ENCODE results near the gene MAP3K7.

The MAP3K7 gene

DNA sequence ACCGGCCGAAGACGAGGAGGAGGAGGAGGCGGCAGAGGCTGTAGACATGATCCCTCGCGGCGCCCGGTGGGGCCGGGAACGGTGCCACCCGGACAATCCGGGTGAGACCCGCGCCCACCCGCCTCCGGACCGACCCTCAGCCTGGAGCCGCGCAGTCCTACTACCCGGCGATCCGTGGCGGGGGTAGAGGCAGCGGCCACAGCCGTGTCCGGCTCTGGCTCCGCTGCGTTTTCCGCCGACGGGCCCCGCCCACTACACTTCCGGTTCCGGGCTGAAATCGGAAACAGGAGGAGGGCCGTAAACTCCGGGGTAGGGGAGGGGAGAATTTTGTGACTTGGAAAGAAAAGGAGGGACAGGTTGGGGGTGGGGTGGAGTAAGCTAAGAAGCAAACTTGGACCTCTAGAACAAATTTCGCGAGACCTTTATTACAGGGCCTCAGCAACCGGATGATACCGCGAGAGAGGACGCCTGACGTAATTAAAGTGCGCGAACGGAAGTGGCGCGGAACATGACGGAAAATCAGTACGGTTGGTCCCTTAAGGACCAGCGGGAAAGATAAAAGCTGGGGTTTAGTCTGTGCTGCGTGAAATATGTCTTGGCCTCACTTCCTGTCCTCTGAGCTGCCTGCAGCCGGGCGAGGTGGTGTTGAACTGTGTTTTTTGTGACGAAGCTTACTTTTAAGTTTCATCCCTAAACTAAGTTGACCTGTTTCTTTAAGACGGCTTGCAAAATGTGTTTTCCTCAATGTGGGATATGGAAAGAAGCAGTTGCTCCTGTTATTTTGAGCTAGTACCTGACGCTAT is at the start of gene MAP3K7:
TSS of gene MAP3K7 (minus strand) at position 237 of the 803 bp plus-strand sequence. CDS start at position 48, 189 bp downstream.
- peak; percentile 87 for DNase-seq (ENCODE audit: low spot score)

DNA sequence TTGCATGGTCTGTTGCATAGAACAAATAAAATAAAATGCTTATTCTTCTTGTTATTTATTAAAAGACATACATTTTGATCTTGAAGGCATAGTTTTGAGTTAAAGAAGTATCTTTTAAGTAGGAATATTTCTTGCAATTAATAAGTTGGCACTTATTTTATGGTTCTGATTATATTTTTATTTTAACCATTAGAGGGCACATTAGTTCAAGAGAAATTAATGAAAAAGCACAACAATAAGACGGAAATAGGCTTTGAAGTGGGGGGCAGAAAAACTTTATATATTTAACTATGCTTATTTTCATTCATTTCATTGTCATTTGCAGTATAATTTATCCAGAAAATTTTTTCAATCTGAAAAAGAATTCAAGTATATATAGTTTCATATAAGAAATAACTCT is 44.2 kb upstream of the MAP3K7 start:
- no peak for DNase-seq (ENCODE audit: low spot score)

DNA sequence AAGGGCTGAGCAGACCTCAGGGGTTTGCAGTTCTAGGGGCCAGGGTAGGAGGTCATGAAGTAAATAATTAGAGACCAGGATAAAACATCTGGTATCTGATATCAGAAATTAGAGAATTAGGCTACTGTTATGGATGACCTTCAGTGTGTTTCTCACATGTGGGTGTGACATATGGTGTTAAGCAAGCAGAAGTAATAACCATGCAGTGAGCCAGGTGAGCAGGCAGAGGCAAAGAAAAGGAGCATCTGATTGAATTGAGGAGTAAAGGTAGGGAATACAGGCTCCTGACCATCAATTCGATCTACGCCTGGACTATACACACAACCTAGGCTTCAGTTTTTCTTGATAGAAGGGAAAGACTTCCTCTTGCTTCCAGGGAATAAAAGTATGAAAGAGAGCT is 34.7 kb upstream of the MAP3K7 start:
- no peak for DNase-seq (ENCODE audit: low spot score)

DNA sequence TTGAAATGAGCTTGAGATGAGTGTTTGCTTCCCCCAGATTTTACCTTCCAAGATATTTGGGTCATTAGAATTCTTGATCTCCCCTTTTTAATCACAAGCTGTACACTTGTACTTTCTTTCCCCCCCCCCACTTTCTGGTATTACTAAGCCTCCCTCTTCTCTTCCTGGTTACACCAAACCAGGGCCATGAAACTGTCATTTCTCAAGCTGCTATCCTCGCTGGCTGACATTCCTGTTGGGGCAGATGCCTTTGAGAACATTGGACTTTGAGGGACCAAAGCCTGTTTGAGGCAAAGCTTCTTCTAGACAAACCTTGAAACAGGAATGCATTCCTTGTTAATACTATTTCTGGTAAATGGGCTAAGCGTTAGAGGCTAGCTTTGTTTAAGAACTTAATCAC is 32.3 kb upstream of the MAP3K7 start:
- DNase-seq (ENCODE audit: low spot score), result no peak

DNA sequence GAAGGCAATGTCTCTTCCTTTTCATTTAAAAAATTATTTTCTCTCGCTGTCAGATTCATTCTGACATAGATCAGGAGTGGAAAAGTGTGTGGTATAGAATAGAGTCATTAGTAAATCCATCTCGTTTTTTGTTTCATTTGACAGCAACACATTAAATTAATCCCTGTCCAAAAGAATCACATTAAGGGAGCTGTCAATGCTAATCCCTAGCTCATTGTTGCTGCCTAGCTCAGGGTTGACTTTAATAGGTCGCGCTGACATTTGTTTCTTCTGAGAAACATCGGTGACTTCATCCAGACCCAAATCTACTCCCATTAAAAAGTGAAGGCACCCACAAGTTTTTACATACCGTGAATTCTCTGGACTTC is 25.4 kb upstream of the MAP3K7 start:
- DNase-seq (ENCODE audit: low spot score), result no peak

DNA sequence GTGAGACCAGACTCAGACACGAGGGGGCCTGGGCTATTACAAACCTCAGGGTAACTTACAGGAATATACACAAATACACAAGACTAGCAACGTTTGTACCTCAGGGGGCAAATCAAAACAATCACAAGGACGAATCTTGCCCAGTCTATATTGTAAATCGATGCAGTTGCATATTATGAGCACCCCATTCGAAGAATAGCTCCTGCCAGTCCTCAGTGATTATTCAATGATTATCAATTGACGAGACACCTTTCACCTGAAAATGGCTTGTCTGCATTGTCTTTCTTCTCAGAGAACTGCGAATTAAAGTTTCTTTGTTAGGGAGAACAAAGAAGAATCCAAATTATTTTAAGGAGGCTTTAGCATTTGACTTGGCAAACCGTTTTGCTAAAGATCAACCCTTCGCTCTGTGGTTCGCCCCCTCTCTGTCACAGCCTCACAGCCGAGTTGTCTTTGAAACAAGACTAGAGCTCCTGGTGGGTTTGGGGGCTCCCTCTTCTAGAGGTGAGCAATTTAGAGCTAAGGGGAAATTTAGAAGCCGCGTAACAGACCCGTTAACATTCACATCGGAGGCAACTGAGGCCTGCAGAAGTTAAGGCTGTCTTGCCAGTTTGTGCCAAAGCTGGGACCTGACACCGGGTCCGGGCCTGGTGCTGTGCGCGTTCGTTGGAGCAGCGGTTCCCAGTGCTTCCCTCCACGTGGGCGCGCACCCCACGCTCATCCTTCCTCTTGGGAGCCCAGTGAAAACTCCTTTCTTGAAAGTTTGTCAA is 24.9 kb upstream of the MAP3K7 start:
- DNase-seq (ENCODE audit: low spot score), result no peak

DNA sequence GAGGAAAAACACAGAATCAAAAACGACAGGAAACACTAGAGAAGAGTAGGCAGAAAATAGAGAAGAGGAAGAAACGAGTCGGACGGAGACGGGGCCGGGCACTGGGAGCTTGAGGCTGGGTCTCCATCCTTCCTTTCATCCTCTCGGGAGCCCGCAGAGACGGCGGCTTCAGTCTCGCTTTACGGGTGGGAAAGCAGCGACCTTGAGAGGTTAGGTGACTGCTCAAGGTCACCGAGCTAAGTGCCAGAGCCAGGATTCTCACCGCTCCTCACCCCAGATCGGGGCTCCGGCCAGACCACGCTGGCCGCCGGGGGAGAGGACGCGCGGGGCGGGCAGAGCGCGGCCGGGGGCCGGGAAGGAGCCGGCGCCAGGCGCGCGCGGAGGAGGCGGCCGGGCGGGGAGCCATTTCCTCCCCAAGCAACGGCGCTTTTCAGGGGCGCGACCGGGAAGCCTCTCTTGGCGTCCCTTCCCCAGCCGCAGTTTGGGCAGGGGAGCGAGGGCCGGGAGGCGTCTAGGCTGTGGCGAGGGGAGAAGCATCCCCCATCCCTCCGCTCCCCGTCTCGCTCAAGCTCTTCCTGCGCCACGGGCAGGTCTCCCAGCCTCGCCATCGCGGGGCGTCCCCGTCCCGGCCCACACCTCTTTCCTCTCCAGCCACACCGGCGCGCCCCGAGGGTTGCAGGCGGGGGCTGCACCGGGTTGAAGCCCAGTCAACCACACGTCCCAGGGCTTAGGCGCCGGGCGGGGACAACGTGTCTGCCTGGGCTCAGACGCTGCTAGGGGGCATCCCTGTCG is 24.1 kb upstream of the MAP3K7 start:
- peak; percentile 64 for DNase-seq (ENCODE audit: low spot score)

DNA sequence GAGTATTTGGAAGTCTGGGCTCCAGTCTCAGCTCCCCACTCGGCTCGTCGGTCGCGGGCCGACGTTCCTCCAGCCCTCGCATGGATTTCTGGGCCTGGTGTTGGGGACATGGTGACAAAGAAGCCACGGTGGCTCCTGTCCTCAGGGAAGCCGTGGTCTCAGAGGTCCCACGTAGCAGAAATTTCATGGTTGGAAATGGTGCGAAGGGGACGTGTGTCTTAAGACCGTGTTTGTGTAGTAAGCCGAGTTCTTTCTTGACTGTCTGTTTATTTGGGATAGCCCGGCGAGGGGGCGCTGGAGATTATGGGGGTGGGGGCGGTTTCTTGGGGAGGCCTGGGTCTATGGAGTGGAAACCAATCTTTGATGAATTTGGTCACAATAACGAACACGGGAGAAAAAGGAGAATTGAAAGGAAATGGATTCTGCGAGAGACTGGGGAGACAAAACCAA is 23.5 kb upstream of the MAP3K7 start:
- DNase-seq (ENCODE audit: low spot score), result peak; percentile 14

DNA sequence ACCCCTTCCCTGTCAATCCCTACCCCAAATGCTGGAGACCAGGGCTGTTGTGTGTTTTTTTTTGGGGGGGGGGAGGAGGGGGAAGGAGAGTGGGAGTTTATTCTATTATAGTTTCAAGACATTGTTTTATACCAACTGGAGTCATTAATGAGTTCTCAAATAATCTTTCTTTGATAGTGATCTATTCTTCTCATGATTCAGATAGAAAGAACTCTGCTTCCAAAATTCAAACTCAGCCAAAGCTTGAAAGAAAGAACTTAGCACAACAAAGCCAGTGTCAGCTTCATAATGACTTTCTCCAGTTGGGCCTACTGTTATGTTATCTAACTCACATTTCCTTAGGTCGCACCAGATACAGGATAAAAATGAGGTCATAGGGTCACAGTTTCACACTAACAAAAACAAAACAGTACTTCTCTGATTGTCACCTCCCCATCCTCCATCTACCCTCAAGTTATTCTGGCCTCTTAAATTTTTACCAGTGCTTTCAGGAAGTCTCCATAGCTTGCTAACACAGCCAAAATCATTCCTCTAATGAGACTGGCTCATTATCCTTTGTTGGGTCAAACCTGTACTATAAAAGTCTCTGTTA is 19.0 kb upstream of the MAP3K7 start:
- no peak for DNase-seq (ENCODE audit: low spot score)

DNA sequence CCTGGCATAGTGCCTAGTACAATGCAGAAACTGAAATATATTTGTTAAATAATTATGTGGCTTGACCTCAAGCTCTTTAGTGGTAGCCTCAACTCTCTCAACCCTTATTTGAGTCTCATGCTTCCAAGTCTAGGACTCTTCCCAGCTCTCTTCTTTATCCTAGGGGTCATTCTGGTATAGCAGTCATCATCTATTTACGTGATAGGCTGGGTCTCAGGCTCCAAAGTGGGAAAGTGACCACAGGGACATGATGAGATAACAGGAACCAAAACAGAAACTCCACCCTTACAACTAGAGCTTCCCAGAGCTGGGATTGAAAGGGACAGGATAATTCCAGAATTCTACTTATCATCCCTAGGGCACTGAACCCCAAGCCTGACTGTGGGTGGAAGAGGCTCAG is 17.7 kb upstream of the MAP3K7 start:
- DNase-seq (ENCODE audit: low spot score), result no peak

DNA sequence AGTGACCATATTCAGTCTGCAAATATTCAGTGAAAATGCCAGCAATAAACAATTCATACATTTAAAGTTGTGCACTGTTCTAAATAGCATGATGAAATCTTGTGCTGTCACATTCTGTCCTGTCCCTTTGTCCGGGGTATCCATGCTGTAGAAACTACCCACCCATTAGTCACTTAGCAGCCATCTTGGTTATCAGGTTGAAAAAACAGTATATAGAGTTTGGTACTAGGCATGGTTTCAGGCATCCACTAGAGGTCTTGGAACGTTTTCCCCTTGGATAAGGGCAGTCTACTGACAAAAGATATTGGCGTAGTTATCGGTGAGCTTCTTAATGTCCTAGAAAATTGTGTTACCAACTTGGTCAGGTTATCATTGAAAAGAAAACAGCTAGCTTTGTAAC is 12.3 kb upstream of the MAP3K7 start:
- DNase-seq (ENCODE audit: low spot score), result no peak

DNA sequence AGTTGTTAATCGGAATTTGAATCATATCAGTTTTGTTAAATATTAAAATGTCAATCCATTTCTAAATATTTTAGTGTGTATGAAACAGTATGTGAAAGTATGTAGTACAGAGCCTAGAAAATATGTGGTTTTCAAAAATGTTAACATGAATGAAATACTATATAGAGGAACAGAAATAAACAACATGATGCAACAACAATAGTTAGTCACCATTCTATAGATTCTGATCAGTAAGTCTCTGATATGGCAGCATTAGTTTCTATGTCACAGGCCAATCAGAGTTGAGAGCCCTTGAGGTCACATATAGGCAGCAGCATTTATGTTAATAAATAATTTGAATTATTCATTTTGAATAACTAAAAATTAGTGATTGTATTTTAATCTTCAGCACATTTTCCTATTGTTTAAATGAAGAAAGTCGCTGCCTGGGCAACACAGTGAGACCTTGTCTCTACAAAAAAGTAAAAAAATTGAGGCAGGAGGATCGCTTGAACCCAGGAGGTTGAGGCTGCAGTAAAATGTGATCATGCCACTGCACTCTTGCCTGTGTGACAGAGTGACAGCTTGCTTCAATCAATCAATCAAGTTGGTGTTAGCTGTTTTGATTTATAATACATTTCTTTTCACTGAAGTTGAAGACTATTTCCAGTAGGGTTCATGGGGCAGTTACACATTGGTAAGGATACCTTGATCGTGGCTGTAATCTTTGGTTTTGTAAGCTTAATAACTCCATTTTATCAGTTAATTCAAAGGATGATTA is 11.5 kb upstream of the MAP3K7 start:
- DNase-seq (ENCODE audit: low spot score), result no peak

DNA sequence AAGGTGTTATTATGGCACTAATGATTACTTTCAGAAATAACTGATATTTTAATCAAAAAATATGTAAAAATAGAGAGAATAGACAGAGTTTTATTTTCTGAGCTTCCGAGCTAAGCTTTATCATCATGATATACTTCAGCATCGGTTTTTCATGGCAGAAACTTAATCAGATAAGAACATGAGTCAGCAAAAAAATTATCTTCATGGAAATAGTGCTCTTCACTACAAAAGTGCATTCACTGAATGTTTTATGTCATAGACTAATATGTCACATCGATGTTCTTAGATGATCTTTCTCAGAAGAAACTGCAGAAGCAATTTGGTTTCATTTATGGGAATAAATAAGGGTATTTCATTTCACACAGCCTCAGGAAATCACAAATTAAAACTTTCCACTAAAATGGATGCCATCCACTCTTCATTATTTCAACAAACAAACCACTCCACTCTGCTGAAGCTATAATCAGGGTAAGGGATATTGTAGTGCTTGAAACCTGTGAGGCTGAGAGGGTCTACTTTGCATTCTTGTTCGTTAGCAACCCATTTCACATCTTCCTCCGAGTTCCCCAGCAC is 10.2 kb upstream of the MAP3K7 start:
- DNase-seq (ENCODE audit: low spot score), result no peak

DNA sequence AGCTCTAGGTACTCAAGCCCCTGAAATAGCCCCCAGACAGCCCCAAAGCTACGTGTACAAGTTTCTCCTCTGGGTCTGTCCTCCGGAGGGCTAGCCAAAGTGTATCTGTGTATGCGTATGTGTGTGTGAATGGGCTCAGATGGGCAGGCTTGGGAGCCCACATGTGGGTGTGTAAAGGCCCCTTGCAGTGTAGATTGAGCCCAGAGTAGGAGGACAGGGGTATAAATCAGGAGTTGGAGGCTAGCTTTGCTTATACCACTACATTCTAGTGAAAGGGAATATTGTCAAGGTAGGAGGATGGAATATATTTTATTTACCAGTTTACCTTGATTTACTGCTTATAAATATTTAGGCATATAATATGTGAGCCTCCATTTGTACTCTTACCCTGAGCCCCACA is 9.0 kb upstream of the MAP3K7 start:
- DNase-seq (ENCODE audit: low spot score), result no peak

DNA sequence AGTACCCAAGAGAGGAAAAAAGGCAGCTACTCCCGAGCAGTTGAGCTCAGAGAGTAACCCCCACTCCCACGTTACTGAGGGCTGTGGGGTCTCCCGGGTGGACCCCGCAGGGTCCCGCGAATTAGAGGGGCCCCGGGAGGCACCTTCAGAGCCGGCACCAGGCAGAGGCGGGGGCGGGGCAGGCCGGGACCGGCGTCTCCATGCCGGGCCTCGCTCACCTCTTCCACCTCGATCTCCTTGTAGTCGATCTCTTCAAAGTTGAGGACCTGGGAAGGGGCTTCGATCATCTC is 381 bp downstream of the MAP3K7 start:
- DNase-seq (ENCODE audit: low spot score), result no peak

DNA sequence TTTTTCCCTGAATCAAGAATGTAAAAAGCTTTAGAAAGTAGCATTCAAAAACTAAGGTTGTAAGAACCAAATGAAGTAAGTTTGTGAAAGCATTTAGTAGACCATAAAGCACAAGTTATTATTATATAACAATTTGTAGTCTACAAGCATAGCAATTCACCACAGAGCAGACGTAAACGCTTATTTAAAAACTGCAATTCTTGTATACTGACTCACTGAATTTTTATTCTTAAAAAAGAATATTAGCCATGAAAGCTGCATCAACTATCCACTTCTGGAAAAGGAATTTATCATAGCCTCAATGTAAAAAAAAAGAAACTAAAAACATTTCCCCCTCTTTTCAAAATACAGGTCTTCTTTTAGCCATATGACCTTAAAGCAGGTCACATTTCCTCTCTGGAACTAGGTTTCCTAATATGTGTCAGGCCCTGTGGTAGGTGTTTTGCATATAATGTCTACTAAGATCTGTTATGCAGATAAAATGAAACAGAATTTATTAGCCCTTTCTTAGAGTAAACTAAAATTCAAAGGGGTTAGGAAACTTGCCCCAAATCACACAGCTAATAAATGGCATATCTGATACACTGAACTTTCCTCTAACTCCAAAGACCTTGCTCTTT is 2.1 kb downstream of the MAP3K7 start:
- no peak for DNase-seq (ENCODE audit: low spot score)

DNA sequence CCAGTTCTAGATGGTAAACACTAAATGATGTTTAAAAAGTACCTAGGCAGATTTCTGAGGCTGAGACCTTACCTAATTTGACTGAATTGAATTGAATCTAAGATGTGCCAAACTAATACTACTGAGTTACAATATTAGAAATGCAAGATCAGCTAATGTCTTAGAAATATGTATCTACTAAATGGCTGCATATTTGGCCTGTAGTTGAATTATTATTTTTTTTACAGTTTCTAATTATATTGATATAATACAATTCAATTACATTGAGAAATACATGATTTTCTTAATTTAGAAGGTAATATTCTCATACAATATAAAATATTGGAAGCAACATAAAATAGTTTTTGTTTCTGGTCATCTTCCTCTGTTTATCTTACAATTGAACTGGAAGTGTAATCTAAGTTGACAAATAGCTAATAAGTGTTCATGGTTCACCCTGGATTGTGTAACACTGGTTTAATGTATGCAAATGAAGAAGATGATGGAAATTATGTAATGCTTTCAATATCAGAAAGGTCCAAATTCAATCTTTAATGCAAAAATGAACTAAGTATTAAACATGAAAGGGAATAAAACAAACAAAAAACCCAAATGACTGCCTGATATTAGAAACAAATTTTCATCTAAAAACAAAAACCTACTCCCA is 2.9 kb downstream of the MAP3K7 start:
- DNase-seq (ENCODE audit: low spot score), result no peak

DNA sequence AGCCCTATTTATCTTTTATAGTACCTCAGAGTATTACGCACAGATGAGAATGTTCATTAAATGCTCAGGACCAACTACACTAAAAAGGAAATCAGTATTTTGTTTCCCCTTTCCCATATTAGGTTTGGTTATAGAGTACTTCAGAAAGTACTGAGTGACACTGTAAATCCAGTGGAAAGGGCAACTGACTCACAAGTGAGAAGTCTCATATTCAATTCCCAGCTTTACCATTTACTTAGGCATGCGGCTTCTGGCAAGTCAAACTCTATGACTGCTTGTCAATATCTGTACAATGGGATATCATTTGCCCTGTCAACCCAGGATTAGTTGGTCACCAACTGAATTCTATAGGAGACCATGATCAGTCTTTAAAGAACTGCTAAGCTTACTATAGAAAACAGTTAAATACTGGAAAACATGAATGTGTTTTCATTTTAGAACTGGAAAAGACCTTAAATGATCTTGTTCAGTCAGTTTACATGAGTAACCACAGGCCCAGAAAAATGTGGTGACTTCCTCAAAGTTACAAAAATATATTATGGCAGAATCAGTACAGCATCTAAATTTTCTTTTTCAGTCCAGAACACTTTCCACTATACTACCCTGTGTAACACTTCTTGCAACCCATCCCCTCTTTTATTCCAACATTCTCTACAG is 3.6 kb downstream of the MAP3K7 start:
- DNase-seq (ENCODE audit: low spot score), result no peak

DNA sequence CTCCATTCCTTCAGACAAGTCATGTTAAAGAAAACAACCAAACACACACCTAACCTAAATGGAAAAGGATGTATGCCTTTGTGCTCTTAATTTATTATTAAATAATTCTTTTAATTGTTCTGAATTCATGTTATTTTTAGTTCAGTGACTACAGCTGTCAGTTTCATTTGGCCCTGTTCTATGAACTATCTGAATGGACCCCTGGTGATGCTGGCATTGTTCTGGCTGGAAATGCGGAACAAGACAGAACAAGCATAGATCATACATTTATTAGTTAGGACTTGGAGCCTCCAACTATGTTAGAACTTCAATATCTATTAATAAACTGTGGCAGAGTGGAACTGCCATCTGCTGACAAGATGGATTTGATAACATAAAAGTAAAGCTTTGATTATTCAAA is 5.7 kb downstream of the MAP3K7 start:
- no peak for DNase-seq (ENCODE audit: low spot score)

All from AG08396 (cell line).